Measurements from ENCODE around the gene MTHFD1L.
"Not testable (repeated sequence)": the region's sequence is repeated elsewhere in the genome, so short reads cannot be mapped to it uniquely, and the experiment has no call there.

MTHFD1L gene

GRCh38 chr6:151100326-151100725 lies 234.8 kb downstream of the MTHFD1L start:
- DNase-seq, result no peak

- no peak for DNase-seq
Measured at GRCh38 chr6:151101161-151101815, 235.8 kb downstream of the MTHFD1L start.

- no peak for DNase-seq
Measured at GRCh38 chr6:151101816-151102694, 236.6 kb downstream of the MTHFD1L start.

GRCh38 chr6:151103266-151103665 lies 237.8 kb downstream of the MTHFD1L start:
- DNase-seq, result no peak

GRCh38 chr6:151107897-151108427 lies 242.5 kb downstream of the MTHFD1L start:
- no peak for DNase-seq

DNA sequence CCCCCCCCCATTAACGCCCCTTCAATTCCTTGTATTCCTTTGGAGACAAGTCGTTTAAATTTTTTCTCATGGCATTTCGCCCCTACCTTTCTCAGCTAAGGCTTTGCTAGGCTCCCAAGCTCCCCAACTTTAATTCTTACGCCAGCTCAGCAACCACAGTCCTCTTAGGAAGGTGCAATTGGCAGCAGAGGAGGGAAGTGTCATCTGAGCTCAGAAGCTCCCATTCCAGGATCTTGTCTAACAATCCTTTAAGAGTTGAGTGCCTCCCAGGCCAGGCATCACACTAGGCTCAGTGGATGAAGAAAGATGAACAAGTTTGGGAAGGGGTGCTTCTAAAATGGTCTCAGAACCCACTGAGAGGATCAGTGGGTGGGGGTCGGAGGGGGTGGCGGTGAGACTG lies 243.0 kb downstream of the MTHFD1L start:
- DNase-seq, result no peak

GRCh38 chr6:151109361-151109760 lies 243.9 kb downstream of the MTHFD1L start:
- no peak for DNase-seq

GRCh38 chr6:151109869-151110575 lies 244.5 kb downstream of the MTHFD1L start:
- DNase-seq, result no peak

DNA sequence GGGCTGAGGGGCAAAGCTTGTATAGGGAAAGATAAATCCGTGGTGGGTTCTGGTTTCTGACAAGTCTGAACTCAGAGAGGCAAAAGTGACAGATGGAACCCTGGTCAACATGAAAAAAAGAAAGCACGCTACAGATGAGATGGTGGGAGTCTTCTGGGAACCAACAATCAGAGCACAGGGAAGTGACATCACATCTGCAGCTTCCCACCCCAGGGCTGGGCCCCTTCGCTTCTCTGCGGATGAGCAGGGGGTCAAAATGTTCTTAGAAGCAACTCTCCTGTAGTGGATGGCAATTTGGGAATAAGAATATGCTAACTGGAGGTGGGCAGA lies 245.0 kb downstream of the MTHFD1L start:
- DNase-seq, result no peak

- no peak for DNase-seq
Measured at GRCh38 chr6:151111670-151112069, 246.2 kb downstream of the MTHFD1L start.

DNA sequence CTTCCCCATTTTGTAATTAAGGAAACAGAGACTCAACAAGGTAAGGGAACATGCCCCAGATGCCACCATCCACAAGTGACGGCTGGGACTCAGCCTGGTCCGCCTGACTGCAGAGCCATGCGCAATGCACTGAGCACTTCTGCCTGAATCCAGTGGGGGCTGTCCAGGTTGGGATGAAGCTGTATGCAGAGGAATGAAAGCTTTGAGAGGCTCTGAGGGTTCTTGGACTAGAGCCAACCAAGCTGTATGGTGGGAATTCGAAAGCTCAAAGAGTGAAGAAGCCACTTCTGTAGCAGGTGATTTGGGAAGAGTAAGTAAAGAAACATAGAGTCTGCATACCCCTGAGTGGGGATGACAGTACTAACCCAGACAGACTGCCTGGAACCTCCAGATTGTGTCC lies 246.6 kb downstream of the MTHFD1L start:
- DNase-seq, result no peak

DNA sequence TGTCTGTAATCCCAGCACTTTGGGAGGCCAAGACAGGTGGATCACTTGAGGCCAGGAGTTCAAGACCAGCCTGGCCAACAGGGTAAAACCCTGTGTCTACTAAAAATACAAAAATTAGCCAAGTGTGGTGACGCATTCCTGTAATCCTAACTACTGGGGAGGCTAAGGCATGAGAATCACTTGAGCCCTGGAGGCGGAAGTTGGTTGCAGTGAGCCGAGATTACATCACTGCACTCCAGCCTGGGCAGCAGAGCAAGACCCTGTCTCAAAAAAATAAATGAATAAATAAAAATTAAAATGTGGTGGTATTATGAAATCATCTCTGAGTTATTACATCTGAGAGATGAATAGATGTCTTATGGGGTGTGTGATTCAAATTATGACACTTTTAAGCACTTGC lies 247.4 kb downstream of the MTHFD1L start:
- DNase-seq, result not testable (repeated sequence)

DNA sequence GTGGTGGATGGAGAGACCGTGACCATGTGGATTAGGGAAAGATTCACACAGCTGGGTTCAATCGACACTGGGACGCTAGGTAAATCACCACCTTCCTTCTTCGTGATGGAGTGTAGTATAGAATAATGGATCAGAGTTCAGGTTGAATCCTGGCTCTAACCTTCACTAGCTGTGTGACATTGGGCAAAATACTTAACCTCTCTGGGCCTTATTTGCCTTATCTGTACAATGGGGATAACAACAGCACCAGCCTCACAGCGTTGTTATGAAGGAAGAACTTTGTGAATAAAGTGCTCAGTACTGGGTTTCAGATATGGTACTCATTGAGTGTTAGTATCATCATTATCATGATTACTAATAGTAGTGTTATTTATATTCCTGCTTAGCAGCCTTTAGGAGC lies 248.1 kb downstream of the MTHFD1L start:
- no peak for DNase-seq

DNA sequence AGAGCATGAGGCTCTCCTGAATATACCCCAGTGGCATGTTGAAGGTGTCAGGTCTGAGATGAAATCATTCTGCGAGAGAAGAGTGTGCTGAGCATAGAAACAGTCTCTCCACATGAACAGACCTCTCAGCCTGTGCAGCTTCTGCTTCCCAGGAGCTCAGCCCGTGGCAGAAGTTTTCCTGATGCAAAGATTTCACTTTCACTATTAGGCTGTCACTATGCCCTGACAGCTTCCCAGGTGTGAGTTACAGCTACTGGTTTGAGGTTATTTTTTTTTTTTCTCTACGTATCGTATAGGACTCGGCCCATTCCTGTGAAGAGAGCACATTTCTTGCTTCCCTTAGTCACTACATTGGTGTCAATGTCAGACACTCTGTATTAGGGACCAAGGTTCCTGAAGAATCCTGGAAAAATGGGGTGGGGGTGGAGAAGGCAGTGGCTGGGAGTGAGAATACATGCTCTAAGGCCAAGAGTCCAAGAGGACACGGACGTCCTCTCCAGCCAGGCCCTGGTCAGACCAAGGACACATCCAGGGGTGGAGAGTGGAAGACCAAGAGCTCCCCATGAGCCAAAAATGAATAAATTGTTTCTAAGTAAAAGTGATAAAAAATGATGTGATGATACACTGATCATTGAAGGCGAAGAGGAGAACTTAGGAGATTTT lies 253.1 kb downstream of the MTHFD1L start:
- no peak for DNase-seq

DNA sequence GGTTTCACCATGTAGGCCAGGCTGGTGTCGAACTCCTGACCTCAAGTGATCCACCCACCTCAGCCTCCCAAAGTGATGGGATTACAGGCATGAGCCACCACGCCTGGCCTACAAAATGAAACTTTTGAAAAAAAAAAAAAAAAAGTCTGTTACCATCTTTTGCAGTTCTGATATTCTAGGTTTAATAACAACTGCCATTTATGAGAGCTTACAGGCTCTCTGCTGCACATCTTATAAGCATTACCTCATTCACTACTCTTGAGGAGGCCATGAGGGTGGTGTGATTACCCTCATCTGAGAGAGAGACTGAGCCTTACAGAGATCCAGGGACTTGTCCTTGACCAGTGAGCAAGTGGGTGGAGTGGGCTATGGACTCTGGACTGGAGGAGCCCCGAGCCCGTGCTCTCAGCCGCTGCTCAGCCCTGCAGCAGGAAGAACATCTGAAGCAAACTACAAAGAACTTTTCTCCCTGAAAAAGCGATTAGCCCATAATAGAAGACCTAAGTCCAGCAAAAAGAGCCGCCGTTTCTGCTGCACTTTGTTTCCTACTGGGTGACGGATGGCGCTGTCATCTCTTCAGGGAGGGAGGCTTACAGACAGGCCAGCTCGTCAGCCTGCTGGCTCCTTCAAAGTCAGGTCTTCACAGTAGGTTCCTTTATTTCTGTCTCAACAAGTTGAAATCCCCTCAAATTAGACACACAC lies 254.5 kb downstream of the MTHFD1L start:
- no peak for DNase-seq

GRCh38 chr6:151121900-151122299 lies 256.4 kb downstream of the MTHFD1L start:
- no peak for DNase-seq

- not testable (repeated sequence) for DNase-seq
Measured at GRCh38 chr6:151123641-151124040, 258.1 kb downstream of the MTHFD1L start.

DNA sequence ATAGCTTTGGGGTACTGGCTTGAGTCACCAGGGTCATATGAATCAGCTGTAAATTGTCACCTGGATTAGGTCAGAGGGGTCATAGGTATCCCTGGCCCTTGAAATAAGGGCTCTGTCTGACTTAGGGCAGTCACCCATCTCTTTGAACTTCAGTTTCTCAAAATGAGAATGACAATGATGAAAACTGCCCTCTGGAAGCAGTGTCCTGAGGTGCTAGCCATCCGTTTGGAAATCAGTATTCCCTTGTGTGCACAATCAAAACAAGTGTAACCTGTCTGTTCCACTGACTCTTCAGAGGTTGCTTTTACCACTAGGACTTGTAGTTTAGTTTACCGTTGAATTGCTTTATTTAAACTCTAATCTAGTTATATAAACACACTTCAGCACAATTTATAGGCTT lies 259.7 kb downstream of the MTHFD1L start:
- DNase-seq, result not testable (repeated sequence)

DNA sequence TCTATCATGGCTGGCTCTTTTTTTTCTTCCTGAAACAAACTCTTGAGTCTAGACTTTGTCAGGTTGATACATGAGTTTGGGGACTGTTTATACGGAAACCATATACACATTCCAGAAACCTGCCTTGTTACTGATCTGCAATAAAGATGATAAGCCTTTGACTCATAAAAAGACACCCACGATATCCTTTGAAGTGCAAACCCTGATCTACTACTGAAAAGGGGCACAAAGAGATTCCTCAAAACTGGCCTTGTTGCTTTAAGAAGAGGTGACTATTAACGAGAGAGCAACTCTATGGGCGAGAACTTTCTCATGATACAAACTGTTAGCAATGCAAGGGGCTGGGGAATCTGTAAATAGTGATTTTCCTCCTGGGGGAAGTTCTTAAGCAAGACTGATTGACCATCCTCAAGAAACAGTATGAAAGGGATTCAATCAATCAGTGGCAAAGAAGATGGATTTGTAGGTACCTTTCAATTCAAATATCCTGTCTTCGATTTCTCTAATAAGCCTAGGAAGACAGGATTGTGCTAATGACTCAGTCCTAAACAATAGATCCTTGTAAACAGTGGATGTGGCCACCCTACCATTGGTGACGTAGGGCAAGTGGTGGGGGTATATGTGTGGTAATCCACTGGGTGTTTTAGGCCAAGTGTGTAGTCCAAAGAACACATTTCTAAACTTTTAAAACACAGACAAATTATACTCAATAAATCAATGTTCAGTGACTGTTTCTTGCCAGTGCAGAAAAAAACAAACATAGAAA lies 260.3 kb downstream of the MTHFD1L start:
- DNase-seq, result not testable (repeated sequence)

DNA sequence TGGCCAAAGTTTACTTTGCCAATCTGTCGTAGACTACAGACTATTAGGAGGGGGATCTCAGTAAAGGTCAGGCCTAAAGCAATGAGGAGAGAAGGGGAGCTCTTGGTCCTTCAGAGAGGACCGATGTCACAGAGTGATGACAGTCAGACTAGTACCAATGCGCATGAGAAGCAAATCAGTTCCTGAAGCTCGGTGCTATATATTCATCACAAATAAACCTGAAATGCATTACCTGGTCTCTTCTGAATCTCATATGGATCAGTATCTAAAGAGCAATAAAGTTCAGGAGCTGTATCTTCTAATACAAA lies 260.9 kb downstream of the MTHFD1L start:
- not testable (repeated sequence) for DNase-seq

DNA sequence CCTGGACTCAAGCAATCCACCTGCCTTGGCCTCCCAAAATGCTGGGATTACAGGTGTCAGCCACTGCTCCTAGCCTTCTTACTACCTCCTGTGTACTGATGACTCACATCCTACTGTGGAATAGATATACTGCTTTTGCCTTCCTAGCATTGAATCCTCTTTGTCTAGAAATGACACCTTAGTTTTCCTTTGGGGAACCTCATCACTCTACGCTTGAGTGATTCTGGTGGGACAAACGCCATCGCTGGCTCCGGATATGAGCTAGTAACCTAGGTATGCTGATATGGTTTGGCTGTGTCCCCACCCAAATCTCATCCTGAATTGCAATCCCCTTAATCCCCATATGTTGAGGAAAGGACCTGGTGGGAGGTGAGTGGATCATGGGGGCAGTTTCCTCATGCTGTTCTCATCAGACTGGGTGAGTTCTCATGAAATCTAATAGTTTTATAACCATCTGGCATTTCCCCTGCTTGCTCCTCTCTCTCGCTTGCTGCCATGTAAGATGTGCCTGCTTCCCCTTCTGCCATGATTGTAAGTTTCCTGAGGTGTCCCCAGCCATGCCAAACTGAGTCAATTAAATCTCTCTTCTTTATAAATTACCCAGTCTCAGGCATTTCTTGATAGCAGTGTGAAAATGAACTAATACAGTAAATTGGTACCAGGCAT lies 261.8 kb downstream of the MTHFD1L start:
- not testable (repeated sequence) for DNase-seq
